Measurements from ENCODE around the gene MTHFR.

Gene MTHFR

DNA sequence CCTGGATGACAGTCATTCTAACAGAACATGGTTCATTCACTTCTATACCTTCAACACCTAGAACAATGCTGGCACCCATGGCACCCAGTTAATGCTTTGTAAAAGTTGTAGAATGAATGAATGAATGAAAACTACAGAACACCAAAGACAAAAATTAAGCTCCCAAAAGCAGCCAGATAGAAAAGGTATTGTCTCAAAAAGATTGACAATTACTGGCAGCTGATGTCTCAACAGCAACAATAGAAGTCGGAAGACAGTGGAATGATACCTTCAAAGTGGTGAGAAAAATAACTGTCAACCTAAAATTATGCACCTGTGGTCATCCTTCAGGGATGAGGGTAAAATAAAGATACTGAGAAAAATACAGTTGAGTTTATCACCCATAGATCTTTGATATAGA, 48.7 kb downstream of the MTHFR start:
- no peak for DNase-seq (ENCODE audit: low read depth)

DNA sequence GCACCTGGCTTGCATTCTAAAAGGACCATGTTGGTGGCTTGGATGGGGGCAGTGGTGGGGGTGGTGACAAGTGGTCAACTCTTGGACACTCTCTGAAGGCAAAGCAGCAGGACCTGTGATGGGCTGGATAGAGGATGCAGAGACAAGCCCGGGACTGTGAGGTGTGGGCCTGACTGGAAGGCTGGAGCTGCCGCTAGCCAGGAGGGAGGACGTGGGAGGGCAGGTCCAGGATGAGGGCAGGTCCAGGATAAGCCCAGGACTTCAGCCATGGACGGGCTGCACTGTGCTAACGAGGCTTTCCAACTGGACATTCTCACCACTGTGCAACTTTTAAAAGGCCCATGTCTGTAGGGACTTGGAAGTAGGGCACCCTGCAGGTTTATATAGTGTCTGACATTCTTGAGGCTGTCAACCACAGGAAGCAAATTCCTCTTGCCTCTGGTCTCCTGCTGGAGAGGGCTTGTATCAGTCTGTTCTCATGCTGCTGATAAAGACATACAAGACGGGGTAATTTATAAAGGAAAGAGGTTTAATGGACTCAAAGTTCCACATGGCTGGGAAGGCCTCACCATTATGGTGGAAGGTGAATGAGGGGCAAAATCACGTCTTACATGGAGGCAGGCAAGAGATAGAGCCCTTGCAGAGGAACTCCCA, 52.1 kb downstream of the MTHFR start:
- no peak for DNase-seq (ENCODE audit: low read depth)

DNA sequence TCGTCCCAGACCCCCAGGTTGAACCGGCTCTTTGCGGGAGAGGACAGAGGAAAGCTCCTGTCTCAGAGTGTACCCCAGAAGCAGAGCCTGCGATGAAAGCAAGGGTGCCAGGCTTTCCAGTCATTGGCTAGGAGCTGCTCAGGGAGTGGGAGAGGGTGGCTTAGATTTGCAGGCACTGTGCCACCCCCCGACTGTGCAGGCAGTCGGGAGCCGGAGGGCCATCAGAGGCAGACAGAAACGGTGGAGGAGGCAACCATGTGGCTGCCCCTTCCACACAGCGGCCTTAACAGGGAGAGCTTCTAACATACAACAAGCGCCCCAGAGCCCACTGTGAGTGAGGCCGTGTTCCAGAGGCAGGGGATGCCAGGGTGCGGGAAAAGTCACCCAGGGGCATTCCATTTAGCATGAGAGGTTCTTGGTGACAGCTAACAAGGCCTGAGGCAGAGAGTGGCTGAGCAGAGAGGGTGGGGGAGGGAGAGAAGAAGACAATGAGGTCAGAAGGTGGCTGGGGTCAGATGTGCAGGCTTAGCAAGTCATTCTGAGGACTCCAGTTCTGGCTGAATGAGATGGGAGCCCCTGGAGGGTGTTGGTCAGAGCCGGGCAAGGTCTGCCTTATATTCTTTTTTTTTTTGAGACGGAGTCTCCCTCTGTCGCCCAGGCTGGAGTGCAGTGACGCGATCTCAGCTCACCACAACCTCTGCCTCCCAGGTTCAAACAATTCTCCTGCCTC, 53.2 kb downstream of the MTHFR start:
- no peak for DNase-seq (ENCODE audit: low read depth)

DNA sequence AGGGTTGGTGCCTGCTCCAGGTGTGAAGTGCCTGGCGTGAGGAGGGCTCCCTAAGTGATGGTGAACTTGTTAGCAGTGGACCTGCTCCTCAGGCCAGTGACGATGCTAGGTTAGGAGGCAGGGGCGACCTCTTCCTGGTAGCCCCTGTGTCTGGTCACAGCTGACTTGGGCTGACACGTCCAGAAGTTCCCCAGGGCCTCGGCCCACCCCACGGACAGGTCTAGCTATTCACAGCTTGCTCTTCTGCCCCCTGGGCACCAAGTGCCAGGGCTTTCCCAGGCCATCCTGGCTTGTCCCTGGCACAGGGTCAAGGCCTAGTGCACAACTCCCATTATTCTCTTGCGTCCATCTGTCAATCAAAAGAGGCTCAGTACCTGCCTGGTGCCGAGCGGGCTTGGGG, 54.7 kb downstream of the MTHFR start:
- DNase-seq (ENCODE audit: low read depth): no peak

GRCh38 chr1:11749996-11750395, 55.8 kb downstream of the MTHFR start:
- no peak for DNase-seq (ENCODE audit: low read depth)

GRCh38 chr1:11749203-11749689, 56.5 kb downstream of the MTHFR start:
- DNase-seq (ENCODE audit: low read depth): no peak

- no peak for DNase-seq (ENCODE audit: low read depth)
Observed at GRCh38 chr1:11748294-11749202, 57.2 kb downstream of the MTHFR start.

- no peak for DNase-seq (ENCODE audit: low read depth)
Observed at GRCh38 chr1:11746795-11747487, 58.8 kb downstream of the MTHFR start.

DNA sequence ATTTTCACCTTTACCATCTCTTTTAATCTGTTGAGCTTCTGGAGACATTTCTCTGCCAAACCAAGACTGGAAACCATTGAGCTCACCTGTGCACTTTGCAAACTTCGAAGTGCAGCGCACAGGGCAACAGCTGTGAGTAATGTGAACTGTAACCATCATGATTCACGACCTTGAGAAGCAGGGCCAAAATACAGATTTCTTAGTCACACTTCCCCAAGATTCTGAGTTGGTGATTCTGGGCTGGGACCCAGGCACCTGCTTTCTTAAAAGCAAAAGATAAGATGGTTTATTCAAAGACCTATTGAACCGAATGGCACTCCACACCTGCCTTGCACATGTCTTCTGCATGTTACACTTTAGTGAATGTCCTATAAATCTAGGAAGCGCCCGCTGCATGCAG, 59.7 kb downstream of the MTHFR start:
- DNase-seq (ENCODE audit: low read depth): no peak

DNA sequence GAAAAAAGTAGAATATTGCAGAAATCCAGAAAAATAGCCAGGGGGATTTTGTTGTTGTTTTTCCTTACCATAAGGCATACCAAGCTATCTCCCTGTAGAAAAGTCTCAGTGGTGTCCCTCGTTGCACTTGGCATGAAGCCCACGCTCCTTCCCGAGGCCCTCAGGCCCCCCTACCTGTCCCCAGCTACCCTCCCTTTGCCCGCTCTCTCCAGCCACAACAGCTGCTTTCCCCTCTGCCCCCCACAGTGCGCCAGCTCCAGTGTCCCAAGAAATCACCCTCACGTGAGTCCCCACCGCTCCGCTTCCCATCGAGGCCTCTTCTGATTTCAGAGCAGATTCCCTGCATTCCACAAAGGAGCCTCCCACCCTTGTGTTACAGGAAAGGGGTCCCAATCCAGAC, 61.5 kb downstream of the MTHFR start:
- no peak for DNase-seq (ENCODE audit: low read depth)

DNA sequence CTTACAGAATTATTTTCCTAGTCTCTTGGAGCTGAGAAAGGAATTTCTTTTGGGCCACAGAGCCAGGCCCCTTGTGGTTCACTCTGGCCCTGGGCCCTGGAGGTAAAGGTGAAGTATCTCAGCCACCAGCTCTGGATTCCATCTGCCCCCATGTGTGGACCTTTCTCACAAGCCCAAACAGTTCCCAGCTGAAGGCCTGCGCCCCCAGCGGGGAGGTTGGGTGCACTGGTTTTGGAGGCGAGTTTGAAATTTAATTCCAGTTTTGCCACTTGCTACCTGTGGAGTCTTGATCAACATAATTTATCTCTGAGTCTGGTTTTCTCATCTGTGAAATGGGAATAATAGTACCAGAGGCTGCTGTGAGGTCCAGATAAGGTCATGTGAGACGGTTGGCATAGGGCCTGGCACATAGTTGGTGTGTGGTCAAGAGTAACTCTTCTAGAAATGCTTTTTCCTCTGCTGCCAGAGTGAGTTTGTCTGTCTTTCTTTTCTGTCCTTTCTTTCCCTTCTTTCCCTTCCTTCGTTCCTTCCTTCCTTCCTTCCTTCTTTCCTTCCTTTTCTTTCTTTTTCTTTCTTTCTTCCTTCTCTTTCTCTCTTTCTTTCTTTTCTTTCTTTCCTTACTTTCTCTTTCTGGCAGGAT, 63.7 kb downstream of the MTHFR start:
- DNase-seq (ENCODE audit: low read depth): no peak

DNA sequence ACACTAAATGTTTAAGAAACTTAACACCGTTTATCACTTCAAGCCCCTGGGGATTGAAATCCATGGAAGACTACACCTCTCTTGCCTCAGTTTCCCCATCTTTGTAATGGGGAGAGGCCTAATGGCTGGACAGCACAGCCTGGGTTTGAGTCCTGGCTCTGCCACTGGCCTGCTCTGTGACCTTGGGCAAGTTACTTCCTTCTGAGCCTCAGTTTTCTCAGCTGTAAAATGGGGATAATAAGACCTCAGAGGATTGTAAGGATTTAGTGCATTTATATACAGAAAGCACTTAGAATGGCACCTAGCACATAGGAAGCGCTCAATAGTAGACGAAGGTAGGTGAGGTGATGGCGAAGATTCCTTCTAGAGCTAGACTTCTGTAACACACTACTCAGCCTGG, 64.3 kb downstream of the MTHFR start:
- no peak for DNase-seq (ENCODE audit: low read depth)

GRCh38 chr1:11740258-11741192, 65.2 kb downstream of the MTHFR start:
- no peak for DNase-seq (ENCODE audit: low read depth)

DNA sequence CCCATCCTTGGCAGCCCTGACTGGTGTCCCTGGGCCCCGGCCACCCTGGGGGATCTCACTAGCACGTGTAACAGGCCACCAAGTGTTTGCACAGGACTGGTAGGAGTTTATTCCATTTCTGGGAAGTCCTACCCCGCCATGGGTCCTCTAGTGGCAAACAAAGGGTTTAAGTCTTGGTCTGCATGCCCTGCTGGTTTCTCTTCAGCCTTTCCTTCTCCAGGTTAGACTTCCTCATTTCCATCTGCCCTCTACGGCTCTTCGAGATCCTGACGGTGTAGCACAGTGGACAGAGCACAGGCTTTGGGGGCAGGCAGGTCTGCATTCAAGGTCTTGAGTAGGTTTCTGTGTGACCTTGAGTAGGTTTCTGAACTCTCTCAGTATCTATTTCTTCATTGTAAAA, 67.0 kb downstream of the MTHFR start:
- DNase-seq (ENCODE audit: low read depth): no peak

DNA sequence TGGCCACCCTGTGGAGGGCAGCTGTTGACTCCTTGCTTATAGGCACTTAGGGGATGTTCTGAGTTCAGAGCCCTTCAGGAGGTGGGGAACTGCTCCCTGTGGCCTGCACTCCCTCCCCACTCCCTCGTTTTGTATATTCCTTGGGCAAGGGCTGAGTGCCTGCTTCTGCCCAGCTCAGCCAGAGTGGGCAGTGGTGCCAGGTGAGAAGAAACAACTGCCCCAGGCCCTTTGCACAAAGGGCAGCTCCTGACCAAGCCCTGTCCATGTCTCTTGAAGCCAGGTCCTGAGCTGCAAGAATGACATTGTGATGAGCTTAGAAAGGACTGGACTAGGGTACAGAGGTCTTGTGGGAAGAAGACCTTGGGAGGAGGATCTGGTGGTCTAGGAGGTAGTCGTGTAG, 67.7 kb downstream of the MTHFR start:
- DNase-seq (ENCODE audit: low read depth): no peak

DNA sequence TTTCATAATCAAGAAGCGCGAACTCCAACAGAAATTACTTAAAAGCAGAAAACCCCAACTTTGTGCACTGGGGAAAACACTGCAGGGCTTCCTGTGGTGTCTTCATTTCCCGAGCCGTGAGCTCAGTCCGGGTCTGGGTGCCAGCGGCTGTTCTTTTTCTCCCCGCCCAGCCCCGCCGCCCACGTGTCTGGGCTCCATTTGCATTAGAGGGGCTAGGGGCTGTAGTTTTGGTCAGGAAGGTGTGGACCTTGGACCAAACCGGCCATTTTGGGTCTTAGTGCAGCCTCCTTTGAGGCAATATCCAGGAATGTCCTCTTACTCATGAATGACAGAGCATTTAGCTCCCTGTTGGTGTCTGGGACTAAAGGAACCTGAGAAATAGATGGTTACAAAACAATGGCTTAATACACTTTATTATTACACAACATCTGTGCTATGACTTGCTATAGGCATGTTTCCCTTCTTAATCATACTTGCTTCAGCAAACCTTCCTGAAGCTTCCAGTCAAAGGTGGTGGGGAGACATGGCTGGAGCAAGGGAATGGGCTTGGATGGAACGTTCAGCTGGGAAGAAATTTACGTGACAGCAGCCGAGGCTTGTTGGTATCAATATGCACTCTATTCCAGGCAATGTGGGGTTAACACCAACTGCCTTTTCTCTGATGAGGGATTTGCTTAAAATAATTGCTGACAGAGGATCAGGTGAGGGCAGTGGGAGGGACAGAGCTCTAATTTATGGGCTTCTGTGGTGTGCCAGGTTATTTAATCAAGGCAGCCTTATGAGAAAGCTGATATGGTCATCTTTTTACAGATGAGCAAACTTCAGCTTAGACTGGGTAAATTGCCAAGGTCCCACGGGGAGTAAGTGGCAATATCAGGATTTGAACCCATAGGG, 68.8 kb downstream of the MTHFR start:
- no peak for DNase-seq (ENCODE audit: low read depth)

DNA sequence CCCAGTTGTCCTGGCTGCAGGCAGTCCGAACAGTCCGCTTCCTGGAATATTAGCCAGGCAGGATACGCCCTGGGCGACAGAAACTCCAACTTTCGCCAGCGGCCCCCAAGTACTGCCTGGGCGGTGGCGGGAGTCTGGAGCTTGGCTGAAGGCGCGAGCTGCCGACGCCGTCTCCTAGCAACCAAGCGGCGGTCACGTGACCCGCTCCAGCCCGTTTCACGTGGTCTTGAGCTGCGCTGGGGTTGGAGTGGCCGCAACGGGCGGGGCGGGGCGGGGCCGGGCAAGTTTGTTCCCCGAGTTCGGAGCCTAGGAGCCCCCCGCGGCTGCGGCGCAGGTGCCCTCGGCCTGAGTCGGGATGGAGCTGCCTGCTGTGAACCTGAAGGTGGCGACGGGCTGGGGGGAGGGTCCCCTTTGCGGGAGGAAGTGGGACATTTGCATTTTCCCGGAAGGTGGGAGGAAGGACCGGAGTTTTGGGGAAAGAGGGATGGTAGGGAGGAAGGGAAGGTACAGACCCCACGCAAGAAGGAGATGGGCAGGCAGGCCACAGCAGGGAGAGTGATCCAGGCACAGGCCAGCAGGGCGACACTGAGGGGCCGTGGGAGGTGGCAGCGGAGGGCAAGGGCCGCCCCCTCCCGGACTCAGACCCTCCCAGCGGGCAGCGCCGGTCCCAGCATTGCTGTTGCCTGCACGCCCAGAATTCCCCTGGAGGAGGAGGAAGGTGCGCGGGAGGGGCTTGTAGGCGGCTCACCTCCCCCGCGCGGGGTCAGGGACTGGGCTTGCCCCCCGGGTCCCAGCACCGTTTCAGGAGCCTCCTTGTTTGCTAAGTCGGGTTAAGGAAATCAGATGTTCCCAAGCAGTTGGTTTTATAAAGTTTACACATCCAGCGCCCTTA, 69.7 kb downstream of the MTHFR start, which contains the start of gene AGTRAP:
TSS of gene AGTRAP (plus strand) at position 283 of the 892 bp plus-strand sequence. CDS start at position 356, 73 bp downstream.
- peak; percentile 74 for DNase-seq (ENCODE audit: low read depth)
